Measurements from ENCODE around the gene DYNLT1. TPM values are rescaled to one million over a fixed set of nuclear protein-coding genes. Genes with fewer than 3 reads are reported as not detected.
"Not testable (repeated sequence)": the region's sequence is repeated elsewhere in the genome, so short reads cannot be mapped to it uniquely, and the experiment has no call there.

DYNLT1 gene
- total RNA-seq, 2 donors from 2014 or later: 73.6 to 90.6 TPM

DNA sequence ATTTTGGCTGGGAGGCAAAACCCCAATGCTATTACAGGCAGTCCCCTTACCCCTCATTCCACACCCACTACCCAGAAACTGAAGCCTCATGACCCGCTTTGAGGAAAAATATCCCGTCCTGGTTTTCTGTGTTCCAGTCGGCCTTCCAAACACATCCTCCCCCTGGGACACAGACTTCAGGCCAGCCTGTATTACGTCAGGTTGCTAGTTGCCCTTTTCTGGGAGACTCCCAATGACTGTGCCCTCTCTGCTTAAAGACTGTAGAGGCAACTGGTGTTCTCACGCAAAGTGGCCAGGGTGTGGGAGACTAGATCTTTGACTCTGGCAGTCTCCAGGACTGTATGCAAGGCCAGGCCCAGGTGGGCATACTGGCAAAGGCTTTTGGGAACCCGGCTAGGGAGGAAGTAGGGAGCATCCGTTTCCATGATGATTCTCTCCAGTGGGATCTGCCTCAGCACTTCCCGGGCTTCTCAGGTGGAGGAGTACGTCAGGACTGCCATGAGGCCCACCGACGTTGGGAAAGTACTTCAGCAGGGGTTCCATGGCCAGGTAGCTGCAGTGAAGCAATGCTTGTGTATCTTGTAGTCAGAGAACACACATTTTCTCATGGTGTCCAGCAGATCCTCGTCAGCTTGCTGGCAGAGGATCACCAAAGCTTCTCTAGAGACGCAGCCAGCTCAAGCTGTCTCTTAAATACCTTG is 34.9 kb downstream of the DYNLT1 start:
- intact Hi-C loops (cut with DNase I): no loop called here
- no peak for DNase-seq
- peak in 1 of 2 donors; percentile 58 for ATAC-seq

DNA sequence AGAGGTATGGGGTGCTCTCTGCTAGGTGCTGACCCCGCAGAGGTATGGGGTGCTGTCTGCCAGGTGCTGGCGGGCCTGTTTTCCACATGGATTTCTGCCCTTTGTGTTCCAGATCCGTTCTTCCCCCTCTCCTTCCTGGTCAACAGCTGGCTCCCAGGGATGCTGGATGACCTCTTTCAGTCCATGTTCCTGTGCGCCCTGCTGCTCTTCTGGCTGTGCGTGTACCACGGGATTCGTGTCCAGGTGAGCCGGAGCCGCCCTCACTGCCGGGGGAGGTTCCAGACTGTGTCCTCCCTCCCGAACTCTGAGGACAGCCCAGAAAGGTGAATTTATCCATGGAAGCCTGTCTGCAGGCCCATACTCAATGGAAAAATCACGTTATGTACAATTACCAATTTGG is 36.3 kb downstream of the DYNLT1 start:
- DNase-seq (no peak), ATAC-seq (no peak)
- intact Hi-C loops (cut with DNase I): no loop called here

DNA sequence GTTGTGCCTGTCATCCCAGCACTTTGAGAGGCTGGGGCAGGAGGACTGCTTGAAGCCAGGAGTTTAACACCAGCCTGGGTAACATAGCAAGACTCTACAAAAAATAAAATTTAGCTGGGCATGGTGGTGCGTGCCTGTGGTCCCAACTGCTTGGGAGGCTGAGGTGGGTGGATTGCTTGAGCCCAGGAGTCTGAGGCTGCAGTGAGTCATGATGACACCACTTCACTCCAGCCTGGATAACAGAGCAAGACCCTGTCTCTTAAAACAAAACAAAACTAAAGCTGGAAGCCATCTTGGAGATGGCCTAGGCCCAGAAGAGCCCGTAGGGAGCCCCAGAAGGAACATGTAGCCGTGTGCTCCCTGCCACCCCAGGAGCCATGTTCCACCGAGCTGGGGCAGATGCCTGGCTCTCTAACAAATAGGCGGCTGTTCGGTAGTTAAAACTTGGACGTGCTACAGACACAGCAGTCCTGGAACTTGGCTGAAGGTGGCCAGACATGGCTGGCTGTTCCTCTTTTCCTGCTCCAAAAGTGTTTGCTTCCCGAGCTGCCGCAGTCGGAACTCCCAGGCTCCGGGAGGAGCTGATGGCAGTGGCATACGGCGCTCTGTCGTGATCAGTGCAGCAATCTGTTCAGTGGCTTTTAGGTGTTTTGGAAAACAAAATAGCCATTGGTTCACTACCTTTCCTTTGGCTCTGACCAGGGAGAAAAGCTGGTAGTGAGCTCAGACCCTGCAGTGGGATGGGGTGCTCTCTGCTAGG is 37.0 kb downstream of the DYNLT1 start:
- no peak for DNase-seq
- no peak for ATAC-seq
- intact Hi-C loops (cut with DNase I): no loop called here

GRCh38 chr6:158606935-158607334 is 37.6 kb downstream of the DYNLT1 start:
- ATAC-seq (no peak), DNase-seq (no peak)
- intact Hi-C loops (cut with DNase I): no loop called here

DNA sequence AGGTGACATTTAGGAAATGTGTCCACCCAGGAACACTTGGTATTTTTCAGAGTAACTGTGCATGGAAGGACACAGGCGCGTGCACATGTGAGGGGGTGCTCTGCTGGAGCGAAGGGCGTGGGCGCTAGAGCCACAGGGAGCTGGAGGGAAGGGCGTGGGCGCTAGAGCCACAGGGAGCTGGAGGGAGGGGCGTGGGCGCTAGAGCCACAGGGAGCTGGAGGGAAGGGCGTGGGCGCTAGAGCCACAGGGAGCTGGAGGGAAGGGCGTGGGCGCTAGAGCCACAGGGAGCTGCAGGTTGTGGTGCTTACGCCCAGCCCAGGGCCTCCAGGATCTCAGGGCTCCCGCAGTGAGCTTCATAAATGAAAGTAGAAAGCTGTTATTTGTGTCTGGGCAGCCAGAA is 38.5 kb downstream of the DYNLT1 start:
- ATAC-seq; intact Hi-C loops (cut with DNase I); DNase-seq: not testable (repeated sequence)

- intact Hi-C loops (cut with DNase I): no loop called here
- peak; percentile 60 for DNase-seq
- ATAC-seq: peak; percentile 69 to 71
Measured at GRCh38 chr6:158605266-158605878, 39.2 kb downstream of the DYNLT1 start.

- ATAC-seq (no peak), DNase-seq (no peak)
- intact Hi-C loops (cut with DNase I): loop anchor here in 1 of 2 donors (5.0 kb wide), 1 partner anchor 382 kb away; no protein-coding TSS in a partner anchor
Measured at GRCh38 chr6:158604048-158604406, 40.5 kb downstream of the DYNLT1 start.

- intact Hi-C loops (cut with DNase I): loop anchor here in 1 of 2 donors (5.0 kb wide), 1 partner anchor 381 kb away; no protein-coding TSS in a partner anchor
- ATAC-seq (no peak), DNase-seq (no peak)
Measured at GRCh38 chr6:158603261-158604047, 41.1 kb downstream of the DYNLT1 start.

DNA sequence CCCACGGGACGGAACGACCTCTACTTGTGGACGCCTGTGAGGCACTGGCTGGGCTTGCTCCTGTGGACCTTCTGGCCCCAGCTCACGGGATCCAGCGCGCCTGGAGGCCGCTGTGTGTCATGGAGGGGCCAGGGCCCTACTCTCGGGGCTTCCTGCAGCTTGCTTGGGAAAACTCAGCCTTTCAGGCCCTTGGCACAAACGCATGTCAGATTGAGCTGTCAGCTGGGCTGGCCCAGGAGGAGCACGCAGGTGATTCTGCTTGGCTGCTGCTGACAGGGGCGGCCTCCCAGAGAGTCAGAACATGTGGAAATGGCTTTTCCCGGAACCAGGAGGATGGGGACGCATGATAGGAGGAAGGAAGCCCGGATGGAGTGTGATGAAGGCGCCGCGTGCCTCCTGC is 44.9 kb downstream of the DYNLT1 start:
- ATAC-seq: no peak
- no peak for DNase-seq
- intact Hi-C loops (cut with DNase I): loop anchor here in 1 of 2 donors (5.0 kb wide), 1 partner anchor 377 kb away; no protein-coding TSS in a partner anchor

DNA sequence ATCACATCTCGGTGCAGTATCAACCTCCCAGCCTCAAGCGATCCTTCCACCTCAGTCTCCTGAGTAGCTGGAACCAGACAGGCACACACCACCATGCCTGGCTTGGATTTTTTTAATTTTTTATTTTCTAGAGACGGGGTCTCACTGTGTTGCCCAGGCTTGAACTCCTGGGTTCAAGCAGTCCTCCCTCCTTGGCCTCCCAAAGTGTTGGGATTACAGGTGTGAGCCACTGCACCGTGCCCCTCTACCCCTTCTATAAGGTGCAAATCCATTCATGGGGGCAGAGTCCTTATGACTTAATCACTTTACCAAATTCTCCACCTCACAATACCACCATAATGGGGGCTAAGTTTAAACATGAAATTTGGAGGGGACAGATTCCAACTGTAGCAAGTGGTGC is 47.0 kb downstream of the DYNLT1 start:
- DNase-seq (no peak), ATAC-seq (no peak)
- intact Hi-C loops (cut with DNase I): no loop called here

GRCh38 chr6:158596861-158597260 is 47.7 kb downstream of the DYNLT1 start:
- intact Hi-C loops (cut with DNase I): no loop called here

GRCh38 chr6:158595223-158595622 is 49.3 kb downstream of the DYNLT1 start:
- intact Hi-C loops (cut with DNase I): no loop called here
- DNase-seq (no peak), ATAC-seq (no peak)

More at GRCh38 chr6:158596861-158597260, 47.7 kb downstream of the DYNLT1 start:
- ATAC-seq: no peak
- DNase-seq: no peak

- ATAC-seq: no peak
- intact Hi-C loops (cut with DNase I): no loop called here
- DNase-seq: no peak
Measured at GRCh38 chr6:158593670-158594069, 50.9 kb downstream of the DYNLT1 start.

DNA sequence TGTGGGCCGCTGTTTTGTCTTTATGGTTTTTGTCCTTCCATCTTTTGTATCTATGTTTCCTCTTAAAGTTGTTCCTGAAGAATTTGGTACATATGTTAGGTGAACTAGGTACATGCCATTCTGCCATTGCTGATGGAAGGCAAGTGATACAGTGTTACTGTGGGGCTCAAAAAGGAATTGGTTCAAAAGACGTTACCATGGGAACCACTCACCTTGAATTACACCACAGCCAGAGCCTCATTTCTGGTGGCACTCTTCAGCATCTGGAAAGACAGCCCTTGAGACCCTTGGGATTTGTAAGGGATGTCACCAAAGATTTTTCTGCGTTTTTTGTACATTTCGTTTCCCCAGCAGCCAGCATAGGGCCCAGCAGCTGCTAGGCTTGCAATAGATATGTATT is 52.7 kb downstream of the DYNLT1 start:
- DNase-seq (no peak), ATAC-seq (no peak)
- intact Hi-C loops (cut with DNase I): no loop called here

DNA sequence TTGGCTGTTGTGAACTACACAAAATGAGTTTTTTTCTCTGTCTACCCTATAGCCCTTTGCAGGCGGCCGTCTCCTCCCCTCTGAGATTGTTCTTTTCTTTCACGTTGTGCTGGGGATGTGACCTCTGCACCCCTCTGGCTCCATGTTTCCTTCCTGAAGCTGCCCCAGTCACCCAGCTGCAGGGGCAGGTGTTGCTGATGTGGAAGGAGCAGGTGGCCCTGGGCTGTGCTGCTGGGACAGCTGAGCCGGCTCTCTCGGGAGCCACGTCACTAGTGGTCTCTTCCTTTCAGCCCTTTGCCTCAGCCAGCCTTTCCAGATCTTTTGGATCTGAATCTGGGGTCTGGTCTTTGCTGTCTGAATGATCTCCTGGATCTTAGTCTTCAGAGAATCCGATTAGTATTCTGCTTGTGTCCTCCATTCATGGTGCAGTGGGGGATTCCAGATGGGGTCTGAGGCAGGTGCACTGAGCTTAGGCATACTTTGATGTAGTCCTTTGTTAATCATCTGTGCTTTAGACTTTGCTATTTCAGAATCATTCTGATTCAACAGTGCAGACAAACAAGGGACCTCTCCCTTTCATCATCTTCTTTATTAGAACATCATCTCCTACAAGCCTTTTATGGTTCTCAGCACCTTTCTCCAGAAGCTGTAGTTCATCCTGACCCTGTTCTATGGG is 53.3 kb downstream of the DYNLT1 start:
- no peak for ATAC-seq
- no peak for DNase-seq
- intact Hi-C loops (cut with DNase I): no loop called here

DNA sequence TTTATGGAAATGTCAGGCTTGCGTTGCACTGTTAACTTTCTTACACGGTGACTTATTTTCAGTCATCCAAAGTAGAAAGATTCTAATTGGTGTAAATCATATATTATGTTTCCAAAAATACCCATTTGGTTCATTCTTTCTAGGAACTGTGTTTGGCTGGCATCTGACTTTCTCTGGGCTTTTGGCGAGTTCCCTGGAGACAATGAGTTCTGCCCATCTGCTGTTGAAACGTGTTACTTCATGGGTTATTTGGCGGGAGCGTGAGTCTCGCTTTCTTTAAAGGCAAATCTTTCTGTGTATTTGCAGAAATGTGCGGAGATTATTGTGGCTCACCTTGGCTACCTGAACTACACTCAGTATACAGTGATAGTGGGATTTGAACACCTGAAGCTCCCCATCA is 55.2 kb downstream of the DYNLT1 start:
- ATAC-seq: no peak
- DNase-seq: no peak
- intact Hi-C loops (cut with DNase I): no loop called here

DNA sequence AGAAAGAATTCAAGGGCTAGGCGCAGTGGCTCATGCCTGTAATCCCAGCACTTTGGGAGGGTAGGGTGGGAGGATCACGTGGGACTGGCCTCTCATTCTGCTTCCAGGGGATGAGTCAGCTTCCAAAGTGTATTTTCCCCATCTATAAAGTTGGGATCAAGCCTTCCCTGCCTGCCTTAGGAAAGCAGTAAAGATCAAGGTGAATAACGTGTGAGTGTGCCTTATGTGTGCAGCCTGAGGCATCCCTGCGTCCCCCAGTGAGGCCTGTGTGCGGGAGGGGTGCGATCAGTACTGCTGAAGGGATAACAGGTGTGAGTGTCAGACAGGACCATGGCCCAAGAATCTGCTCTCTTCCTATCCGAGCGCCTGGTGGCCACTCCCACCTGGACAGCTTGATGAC is 57.9 kb downstream of the DYNLT1 start:
- intact Hi-C loops (cut with DNase I): no loop called here
- DNase-seq: no peak
- no peak for ATAC-seq
